NCI-H460 (cell line): ENCODE results near the gene FRMPD2. TPM values are rescaled to one million over a fixed set of nuclear protein-coding genes. Genes with fewer than 3 reads are reported as not detected.
A peak's percentile ranks its signal among the peaks of the same experiment; 100 is the strongest.
"Not testable (repeated sequence)": the region's sequence is repeated elsewhere in the genome, so short reads cannot be mapped to it uniquely, and the experiment has no call there.

Source experiments
- DNase-seq: peaks from one replicate; pipeline ENCODE4 v3.0.0-alpha.2; 2016; ENCODE audit warnings: low read depth; ENCODE audit errors: extremely low read depth
- total RNA-seq: library from RNA; depleted of rRNA; stranded (reverse); fragments of >200 nt; shearing (Covaris generic); gene quantifications from 2 replicates; pipeline ENCODE4 v1.2.3, GENCODE V29; 2014

FRMPD2 gene
- total RNA-seq, 1 experiment from 2014 or later = not detected

- DNase-seq = peak; percentile 51
Measured at GRCh38 chr10:48289501-48290238, 15.2 kb upstream of the FRMPD2 start.

GRCh38 chr10:48288661-48289060 is 14.2 kb upstream of the FRMPD2 start:
- no peak for DNase-seq

- no peak for DNase-seq
Measured at GRCh38 chr10:48287417-48288391, 13.2 kb upstream of the FRMPD2 start.

GRCh38 chr10:48286356-48286755 is 11.9 kb upstream of the FRMPD2 start:
- DNase-seq = no peak

- DNase-seq = no peak
Measured at GRCh38 chr10:48285710-48286109, 11.2 kb upstream of the FRMPD2 start.

GRCh38 chr10:48284811-48285210 is 10.3 kb upstream of the FRMPD2 start:
- DNase-seq = no peak

GRCh38 chr10:48284002-48284546 is 9.6 kb upstream of the FRMPD2 start:
- DNase-seq = no peak

GRCh38 chr10:48282829-48283228 is 8.3 kb upstream of the FRMPD2 start:
- no peak for DNase-seq

- not testable (repeated sequence) for DNase-seq
Measured at GRCh38 chr10:48281697-48282096, 7.2 kb upstream of the FRMPD2 start.

- DNase-seq = no peak
Measured at GRCh38 chr10:48279081-48279751, 4.7 kb upstream of the FRMPD2 start.

GRCh38 chr10:48277093-48277492 is 2.6 kb upstream of the FRMPD2 start:
- DNase-seq = no peak

- no peak for DNase-seq
Measured at GRCh38 chr10:48273741-48274140, 755 bp downstream of the FRMPD2 start.

- DNase-seq = no peak
Measured at GRCh38 chr10:48272682-48273081, 1.8 kb downstream of the FRMPD2 start.

- DNase-seq = no peak
Measured at GRCh38 chr10:48271047-48271730, 3.3 kb downstream of the FRMPD2 start.

GRCh38 chr10:48266528-48266927 is 8.0 kb downstream of the FRMPD2 start:
- DNase-seq = no peak

- DNase-seq = no peak
Measured at GRCh38 chr10:48258105-48258504, 16.4 kb downstream of the FRMPD2 start.

GRCh38 chr10:48257407-48257961 is 17.0 kb downstream of the FRMPD2 start:
- no peak for DNase-seq

GRCh38 chr10:48255722-48256121 is 18.8 kb downstream of the FRMPD2 start:
- DNase-seq = no peak

- no peak for DNase-seq
Measured at GRCh38 chr10:48254750-48255512, 19.6 kb downstream of the FRMPD2 start.
